Activated CD4-positive, alpha-beta T cell treated with anti-CD3 and anti-CD28 coated beads, Interleukin-2, Interleukin-6, amounts not matched to agents 100 ng/mL and 50 ng/mL, durations not matched to agents 16 hours and 8 hours (primary cell): ENCODE data around the gene CENPP.

Source experiments
- DNase-seq: peaks from one replicate; pipeline ENCODE4 v3.0.0-alpha.2; 2020

CENPP gene

DNA sequence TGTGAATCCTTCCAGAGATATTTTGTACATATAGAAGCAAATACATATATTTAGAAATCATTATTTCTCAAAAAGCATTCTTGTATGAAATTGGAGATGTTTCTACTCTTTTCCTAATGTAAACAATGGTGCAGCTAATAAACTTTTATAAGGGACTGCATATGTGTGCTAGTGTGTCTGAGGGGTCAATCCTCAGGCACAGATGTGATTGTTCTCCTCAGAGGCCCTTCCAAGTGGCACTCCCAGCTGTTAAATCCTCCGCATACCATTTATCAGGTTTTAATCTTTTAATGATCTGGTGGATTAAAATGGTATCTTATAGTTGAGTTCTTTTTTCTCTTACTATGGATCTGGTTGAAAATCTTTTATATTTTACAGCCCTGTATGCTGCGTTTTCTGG is 104.1 kb downstream of the CENPP start:
- DNase-seq = no peak

GRCh38 chr9:92432350-92432749 is 106.6 kb downstream of the CENPP start:
- DNase-seq = no peak

DNA sequence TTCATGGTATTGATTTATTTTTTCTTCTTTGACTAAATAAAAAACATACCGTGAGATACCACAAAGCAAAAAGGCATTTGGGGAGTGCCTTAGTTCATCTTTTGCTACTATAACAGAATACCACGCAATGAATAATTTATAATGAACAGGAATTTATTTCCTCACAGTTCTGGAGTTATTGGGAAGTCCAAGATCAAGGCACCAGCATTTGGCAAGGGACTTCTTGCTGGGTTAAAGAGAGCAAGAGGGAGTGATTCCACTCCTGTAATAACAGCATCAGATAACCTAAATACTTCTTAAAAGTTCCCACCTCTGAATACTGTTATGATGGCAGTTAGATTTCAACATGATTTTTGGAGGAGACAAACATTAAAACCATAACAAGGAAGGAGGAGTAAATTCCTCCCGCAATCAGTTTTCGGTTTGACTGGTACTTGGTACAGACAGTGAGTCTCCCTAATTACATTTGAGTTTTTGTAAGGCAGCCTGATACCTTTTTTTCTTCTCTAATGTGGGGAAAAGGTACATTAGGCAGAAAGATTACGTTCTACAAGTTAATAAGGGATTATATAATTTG is 107.3 kb downstream of the CENPP start:
- peak; percentile 22 for DNase-seq

DNA sequence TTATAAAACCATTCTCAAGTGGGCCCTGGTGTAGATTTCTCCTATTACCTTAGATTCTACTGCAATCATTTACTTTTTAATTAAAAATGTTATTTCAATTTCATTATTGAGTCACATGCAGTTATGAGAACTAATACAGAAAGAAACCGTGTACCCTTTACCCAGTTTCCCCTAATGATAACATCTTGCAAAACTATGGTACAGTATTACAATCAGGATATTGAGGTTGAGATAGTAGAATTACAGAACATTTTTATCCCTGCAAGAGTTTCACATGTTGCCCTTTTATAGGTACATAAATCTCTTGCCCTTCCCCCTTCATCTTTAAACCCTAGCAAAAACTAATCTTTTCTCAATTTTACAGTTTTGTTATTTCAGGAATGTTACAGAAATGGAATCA is 109.5 kb downstream of the CENPP start:
- DNase-seq = no peak

DNA sequence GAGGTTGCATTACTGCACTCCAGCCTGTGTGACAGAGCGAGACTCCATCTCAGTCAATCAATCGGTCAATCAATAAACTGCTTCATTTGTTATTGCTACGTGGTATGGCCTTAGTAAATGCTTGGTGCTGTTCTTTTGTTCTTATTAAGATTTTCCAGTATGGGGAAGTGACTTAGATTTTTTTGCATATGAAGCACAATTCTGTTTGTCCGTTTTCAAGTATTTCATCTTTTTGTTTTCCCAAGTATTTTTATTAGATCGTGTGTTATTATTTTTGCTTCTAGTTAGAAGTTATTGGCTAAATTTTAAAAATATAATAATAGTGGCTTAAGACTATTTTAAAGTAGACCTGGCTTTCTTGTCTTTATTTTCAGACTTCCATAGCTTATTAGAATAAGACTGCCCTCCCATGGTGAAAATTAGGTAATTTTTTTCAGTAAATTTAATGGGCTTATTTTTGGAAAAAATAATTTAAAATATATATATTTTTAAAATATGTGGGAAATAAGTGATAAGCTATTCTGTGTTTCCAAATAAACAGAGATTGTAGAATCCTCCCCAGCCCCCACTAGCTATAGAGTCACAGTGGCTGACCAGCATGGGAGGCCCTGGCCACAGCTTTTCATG is 113.3 kb downstream of the CENPP start:
- DNase-seq = no peak

DNA sequence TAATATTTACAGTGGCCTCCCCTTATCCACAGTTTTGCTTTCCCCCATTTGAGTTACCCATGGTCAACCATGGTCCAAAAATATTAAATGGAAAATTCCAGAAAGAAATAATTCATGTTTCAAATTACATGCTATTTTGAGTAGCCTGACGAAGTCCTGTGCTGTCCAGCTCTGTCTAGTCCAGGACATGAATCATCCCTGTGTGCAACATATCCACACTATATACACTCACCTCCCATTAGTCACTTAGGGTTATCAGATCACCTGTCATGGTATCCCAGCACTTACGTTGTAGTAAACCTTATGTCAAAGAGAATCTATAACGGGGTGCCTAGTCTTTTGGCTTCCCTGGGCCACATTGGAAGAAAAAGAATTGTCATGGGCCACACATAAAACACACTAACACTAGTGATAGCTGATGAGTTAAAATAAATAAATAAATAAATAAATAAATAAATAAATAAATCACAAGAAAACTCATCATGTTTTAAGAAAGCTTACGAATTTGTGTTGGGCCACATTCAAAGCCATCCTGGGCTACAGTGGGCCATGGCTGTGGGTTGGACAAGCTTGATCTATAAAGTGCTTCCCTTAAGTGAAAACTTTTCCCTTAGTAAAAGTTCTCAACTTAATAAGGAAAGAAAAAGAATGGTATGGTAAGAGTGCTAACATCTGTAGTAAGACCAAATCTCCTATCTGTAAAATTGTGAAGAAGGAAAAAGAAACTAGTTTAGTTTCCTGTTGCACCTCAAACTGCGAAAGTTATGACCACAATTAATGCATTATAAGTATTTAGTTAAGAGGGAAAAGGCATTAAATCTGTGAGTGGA is 114.4 kb downstream of the CENPP start:
- no peak for DNase-seq

- peak; percentile 64 for DNase-seq
Measured at GRCh38 chr9:92440751-92441046, 114.9 kb downstream of the CENPP start.

DNA sequence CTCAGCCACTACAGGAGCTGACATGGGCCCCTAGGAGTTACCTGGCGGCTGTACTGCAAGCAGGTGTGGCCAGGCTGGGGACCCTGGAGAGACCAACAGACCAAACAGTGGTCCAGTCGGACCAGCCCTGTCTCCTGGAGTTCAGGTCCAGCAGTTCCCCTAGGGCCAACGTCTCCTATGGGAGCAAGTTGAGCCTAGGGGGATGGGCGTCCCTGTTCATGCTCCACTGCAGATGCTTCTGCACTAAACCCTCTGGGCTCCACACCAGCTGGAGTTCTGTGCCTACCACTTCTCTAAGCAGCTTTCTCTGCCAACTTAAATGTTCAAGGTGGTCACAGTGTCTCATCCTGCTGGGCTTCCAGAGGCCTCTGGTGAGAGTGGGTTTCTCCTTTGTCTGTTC is 119.1 kb downstream of the CENPP start:
- DNase-seq = no peak

DNA sequence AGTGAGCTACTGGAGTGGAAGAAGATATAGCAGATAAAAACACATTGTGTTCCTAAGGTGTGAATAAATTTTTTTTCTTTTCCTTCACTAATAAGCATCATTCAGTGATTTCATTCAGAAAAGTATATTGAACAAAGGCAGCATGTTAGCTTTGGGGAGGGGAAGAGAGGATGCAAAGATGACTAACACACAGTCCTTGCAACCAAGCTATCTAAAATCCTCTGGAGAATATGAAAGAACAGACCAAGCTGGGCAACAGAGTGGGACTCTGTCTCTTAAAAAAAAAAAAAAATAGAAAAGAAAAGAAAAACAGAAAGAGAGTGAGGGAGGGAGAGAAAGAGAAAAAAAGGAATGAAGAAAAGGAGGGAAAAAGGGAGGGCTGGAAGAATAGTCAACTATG is 120.8 kb downstream of the CENPP start:
- no peak for DNase-seq

- peak; percentile 6 for DNase-seq
Measured at GRCh38 chr9:92455217-92455616, 129.5 kb downstream of the CENPP start.

DNA sequence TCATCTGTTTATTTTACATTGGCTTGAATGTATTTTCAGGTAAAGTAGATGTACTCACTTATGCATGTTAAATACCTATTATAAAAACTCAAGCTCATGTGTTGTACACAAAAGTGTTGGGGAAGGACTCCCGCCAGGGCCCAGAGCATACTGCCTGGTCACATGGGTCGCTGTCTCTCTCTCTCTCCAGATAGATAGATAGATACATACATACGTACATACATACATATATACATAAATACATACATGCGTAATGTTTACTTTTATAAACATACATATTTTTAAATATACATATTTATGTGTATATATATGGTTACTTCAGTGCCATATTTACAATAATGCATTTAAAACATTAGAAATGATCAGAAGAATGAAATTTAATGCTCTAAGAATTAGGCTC is 131.8 kb downstream of the CENPP start:
- no peak for DNase-seq

GRCh38 chr9:92463387-92463786 is 137.6 kb downstream of the CENPP start:
- DNase-seq = no peak

DNA sequence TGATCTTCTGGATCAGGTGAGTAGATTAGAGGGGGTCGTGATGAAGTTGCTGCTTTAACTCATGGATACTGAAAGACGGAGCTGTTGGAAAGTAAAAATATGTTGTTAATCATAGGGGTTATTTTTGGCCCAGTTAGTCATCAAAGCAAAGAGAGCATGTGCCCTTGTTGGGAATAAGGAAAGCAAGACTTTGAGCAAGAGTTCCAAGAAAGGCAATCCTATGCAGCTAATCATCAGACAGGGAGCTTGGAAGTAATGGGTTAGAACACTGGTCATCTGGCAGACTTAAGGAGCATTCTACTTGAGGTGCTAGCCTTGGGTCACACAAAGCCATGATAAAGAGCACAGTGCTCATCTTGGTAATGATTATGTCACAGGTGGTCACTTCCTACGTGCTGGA is 138.2 kb downstream of the CENPP start:
- no peak for DNase-seq

DNA sequence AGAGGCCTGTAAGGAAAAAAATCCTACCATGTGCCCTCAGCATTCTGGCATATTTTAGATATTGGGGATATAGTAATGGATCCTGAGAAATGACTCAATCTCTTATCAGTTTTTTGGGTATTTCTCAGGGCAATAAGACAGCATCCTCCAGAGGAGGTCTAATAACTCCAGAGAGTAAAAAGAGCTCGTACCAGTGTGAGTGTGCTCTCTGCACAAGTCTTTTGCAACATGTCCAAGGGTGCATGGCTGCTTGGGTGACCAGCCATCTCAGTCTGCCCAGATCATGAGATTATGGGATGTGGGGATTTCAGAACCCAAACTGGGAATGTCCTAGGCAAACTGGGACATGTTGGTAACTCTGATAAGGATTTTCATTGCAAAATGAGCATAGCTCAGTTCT is 141.3 kb downstream of the CENPP start:
- DNase-seq = no peak

DNA sequence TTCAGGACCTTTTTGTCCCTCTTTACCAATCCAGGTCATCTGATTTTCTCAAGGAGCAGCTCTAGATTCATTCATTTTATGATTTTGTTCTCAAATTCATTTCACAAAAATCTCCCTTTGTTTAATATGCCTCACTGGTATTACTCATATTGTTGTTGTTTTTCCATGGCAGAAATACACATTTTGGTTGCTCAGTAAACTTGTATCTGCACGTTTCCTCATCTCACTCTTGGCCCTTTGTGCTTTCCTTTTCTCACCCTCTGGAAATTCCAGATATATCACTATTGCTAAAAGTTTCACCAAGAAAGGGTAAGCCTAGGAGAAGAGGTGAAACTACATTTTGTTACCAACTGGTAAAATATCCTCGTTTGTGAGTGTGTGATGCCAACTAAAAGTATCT is 141.8 kb downstream of the CENPP start:
- DNase-seq = no peak

DNA sequence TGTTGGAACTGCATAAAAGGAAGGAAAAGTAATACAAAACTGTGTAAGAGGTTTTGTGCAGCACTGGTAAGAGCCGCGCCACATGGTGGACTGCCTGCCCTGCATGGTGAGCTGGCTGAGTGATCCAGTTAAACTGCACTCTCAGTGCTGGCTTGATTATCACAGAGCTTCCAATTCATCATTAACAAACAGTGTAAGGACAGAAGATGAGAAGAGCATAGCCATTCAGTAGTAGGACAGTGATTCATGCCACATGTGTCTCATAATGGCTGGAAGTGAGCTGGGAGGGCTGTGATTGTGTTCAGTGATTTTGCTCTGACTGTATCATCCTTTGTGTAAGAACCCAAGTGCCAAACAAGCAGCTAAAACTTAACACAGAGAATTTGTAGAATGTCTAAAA is 142.5 kb downstream of the CENPP start:
- no peak for DNase-seq

GRCh38 chr9:92474587-92474986 is 148.8 kb downstream of the CENPP start:
- DNase-seq = no peak

DNA sequence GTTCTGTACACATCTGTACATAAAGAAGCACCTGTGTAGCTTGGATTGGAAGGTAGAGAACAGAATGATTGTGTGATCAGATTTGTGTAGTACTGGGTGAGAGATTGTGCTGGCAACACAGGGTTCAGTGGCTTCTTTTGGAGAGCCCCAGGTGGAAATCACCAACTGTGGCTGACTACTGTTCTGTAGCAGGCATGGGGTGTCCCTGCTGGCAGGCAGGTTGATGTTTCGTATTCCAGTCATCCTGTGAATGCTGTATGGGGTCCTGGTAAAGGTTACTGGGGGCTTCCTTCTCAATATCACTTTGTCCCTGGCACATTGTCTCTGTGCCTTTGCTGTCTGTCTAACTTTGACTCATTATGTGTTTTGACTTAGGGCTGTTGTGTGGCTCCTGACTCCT is 151.2 kb downstream of the CENPP start:
- no peak for DNase-seq

- DNase-seq = no peak
Measured at GRCh38 chr9:92478783-92479182, 153.0 kb downstream of the CENPP start.

GRCh38 chr9:92479346-92479745 is 153.6 kb downstream of the CENPP start:
- no peak for DNase-seq

DNA sequence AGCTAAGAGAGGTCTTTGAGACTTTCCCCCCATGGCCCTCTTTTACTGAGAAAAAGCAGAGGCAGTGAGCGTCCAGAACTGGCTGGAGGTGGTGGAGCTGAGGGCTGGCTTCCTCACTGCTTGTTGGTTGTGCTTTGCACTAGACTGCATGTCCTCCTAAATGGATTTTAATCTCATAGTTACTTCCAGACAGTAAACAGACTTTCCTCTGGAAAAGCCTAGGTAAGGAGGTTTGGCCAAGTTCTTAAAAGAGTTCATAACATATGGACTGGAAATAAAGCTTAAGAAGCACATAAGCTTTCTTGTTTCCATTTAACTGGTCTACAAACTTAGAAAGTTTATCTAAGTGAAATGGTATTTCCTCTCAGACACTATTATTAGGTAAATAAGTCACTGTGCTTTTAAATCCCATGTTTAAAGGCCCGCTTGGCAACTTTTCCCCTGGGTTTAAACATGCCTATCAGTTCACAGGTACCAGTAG is 154.6 kb downstream of the CENPP start:
- no peak for DNase-seq

- peak; percentile 23 for DNase-seq
Measured at GRCh38 chr9:92480986-92481633, 155.4 kb downstream of the CENPP start.

GRCh38 chr9:92482329-92482728 is 156.6 kb downstream of the CENPP start, which contains the start of gene ASPN:
Gene ASPN (minus strand): TSS chr9:92482506.
- no peak for DNase-seq

- DNase-seq = no peak
Measured at GRCh38 chr9:92482805-92483204, 157.1 kb downstream of the CENPP start.
